ENCODE data around the gene TMOD4. TPM values are rescaled to one million over a fixed set of nuclear protein-coding genes. Genes with fewer than 3 reads are reported as not detected.
"Not testable (repeated sequence)": the region's sequence is repeated elsewhere in the genome, so short reads cannot be mapped to it uniquely, and the experiment has no call there.

The TMOD4 gene
- total RNA-seq, 1 donor from 2014 or later, result 1.5 TPM

DNA sequence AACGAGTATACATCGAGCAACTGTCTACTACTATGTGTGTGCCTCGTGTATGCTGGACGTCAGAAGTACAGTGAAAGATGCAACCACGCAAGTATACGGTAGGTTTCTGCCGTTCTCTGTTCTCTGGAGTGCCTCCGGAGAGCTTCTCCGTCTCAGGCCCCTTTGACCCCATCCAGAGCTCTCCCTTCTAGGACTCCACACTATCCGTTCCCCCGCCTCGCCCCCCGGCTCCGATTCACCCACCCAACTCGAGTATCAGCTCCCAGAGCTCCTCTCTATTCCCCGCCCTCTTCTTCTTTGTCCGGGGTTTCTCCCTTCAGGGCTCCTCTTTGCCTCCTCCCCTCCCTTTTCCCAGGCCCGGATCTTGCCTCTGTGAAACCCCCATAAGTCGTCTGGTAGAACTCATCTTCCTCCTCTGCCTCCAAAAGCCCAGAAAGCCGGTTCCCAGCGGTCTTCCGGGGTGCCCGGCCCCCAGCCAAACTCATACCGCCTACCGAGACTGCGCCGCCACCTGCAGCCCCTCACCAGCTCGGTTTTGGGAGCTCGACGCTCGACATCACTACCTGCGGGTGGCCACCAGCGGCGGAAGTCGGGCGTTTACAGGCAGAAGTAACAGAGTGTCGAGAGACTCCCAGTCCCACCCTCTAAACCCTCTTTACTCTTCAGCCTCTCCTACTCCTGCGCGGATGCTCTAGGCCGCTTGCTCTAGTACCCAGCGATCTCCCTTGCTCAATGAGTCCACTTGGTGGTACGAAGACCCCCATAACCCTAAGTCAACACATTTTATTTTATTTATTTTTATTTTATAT, 14.1 kb upstream of the TMOD4 start, which contains the start of gene VPS72:
VPS72 (minus strand) TSS at position 561 of the 809 bp plus-strand sequence; CDS start at position 485, 76 bp downstream.
- peaks cover 3% of the 10 kb centered on the region for H3K27me3 Mint-ChIP-seq
- DNase-seq (ENCODE audit: low spot score, unreplicated experiment), result peak; percentile 60
- peak within 1 kb of the TSS; percentile 100 for H3K4me3 Mint-ChIP-seq (ENCODE audit: low read depth)
- no peaks in the 10 kb centered on the region for H3K9me3 Mint-ChIP-seq (ENCODE audit: low read depth)
- H3K27ac Mint-ChIP-seq, result peak within 1 kb of the TSS; percentile 100
- H3K36me3 Mint-ChIP-seq (ENCODE audit: insufficient read depth), result peaks cover 5% of the 10 kb centered on the region
- peaks cover 17% of the 10 kb centered on the region for H3K4me1 Mint-ChIP-seq (ENCODE audit: low read depth)
- TF ChIP-seq, protein P1, sequence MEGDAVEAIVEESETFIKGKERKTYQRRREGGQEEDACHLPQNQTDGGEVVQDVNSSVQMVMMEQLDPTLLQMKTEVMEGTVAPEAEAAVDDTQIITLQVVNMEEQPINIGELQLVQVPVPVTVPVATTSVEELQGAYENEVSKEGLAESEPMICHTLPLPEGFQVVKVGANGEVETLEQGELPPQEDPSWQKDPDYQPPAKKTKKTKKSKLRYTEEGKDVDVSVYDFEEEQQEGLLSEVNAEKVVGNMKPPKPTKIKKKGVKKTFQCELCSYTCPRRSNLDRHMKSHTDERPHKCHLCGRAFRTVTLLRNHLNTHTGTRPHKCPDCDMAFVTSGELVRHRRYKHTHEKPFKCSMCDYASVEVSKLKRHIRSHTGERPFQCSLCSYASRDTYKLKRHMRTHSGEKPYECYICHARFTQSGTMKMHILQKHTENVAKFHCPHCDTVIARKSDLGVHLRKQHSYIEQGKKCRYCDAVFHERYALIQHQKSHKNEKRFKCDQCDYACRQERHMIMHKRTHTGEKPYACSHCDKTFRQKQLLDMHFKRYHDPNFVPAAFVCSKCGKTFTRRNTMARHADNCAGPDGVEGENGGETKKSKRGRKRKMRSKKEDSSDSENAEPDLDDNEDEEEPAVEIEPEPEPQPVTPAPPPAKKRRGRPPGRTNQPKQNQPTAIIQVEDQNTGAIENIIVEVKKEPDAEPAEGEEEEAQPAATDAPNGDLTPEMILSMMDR (IDR thresholded peaks at IDR 0.05; ENCODE audit: unreplicated experiment), result no peak

DNA sequence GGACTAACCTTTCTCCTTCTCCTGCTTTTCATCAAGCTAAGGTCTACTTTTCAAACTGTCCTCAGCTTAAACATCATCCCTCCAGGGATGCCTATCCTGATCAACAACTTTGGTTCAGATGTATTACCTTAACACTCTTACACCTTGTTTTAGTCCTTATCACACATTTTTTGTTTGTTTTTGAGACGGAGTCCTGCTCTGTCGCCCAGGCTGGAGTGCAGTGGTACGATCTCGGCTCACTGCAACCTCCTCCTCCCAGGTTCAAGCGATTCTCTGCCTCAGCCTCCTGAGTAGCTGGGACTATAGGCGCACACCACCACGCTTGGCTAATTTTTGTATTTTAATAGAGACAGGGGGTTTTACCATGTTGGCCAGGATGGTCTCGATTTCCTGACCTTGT, 12.9 kb upstream of the TMOD4 start:
- not testable (repeated sequence) for DNase-seq (ENCODE audit: low spot score, unreplicated experiment); H3K27me3 Mint-ChIP-seq; H3K9me3 Mint-ChIP-seq (ENCODE audit: low read depth)
- Mint-ChIP-seq H3K4me1 (ENCODE audit: low read depth) (peaks cover 17% of the 10 kb centered on the region), H3K27ac (peak overlapping the region; percentile 100), H3K4me3 (ENCODE audit: low read depth) (peak overlapping the region; percentile 100), H3K36me3 (ENCODE audit: insufficient read depth) (peaks cover 11% of the 10 kb centered on the region)

DNA sequence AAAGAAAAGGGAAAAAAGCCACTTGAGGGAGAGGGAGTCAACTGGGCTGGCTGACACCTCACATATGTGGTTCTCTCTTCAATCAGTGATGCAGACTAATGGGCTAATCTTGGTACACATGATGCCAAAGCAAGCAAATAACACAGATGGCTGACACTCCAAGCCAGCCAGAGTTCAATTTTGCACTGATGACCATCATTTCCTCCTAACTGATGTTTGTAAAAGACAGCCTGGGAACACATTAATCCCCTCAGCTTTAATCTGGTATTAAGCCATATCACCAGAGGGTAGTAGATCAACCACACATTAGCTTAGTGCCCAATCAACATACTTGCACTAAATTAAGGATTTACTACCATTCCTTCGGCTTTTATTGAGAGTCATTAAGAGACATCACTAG, 11.4 kb upstream of the TMOD4 start:
- Mint-ChIP-seq H3K9me3 (ENCODE audit: low read depth) (no peaks in the 10 kb centered on the region), H3K27me3 (no peaks in the 10 kb centered on the region), H3K4me3 (ENCODE audit: low read depth) (no peak overlapping the region), H3K36me3 (ENCODE audit: insufficient read depth) (peaks cover 19% of the 10 kb centered on the region), H3K27ac (no peak overlapping the region), H3K4me1 (ENCODE audit: low read depth) (peaks cover 17% of the 10 kb centered on the region)
- no peak for DNase-seq (ENCODE audit: low spot score, unreplicated experiment)
- TF ChIP-seq, protein P1 (IDR thresholded peaks at IDR 0.05; ENCODE audit: unreplicated experiment), result no peak

GRCh38 chr1:151184211-151184610, 8.4 kb upstream of the TMOD4 start:
- Mint-ChIP-seq H3K36me3 (ENCODE audit: insufficient read depth) (peaks cover 31% of the 10 kb centered on the region), H3K4me3 (ENCODE audit: low read depth) (no peak overlapping the region), H3K9me3 (ENCODE audit: low read depth) (no peaks in the 10 kb centered on the region), H3K27ac (no peak overlapping the region), H3K27me3 (no peaks in the 10 kb centered on the region), H3K4me1 (ENCODE audit: low read depth) (peaks cover 12% of the 10 kb centered on the region)
- no peak for DNase-seq (ENCODE audit: low spot score, unreplicated experiment)
- TF ChIP-seq, protein P1 (IDR thresholded peaks at IDR 0.05; ENCODE audit: unreplicated experiment), result no peak

GRCh38 chr1:151176514-151177045, 799 bp upstream of the TMOD4 start:
- H3K27ac Mint-ChIP-seq, result no peak overlapping the region
- no peaks in the 10 kb centered on the region for H3K4me1 Mint-ChIP-seq (ENCODE audit: low read depth)
- H3K27me3 Mint-ChIP-seq, result no peaks in the 10 kb centered on the region
- H3K36me3 Mint-ChIP-seq (ENCODE audit: insufficient read depth), result peaks cover 29% of the 10 kb centered on the region
- no peak for DNase-seq (ENCODE audit: low spot score, unreplicated experiment)
- no peaks in the 10 kb centered on the region for H3K9me3 Mint-ChIP-seq (ENCODE audit: low read depth)
- no peak overlapping the region for H3K4me3 Mint-ChIP-seq (ENCODE audit: low read depth)
- TF ChIP-seq, protein P1 (IDR thresholded peaks at IDR 0.05; ENCODE audit: unreplicated experiment), result no peak

Measured in progenitor cell of endocrine pancreas (in vitro differentiated cells).